OCI-LY7 (cell line): Measurements from ENCODE around the gene SPDYE1.
"Not testable (repeated sequence)": the region's sequence is repeated elsewhere in the genome, so short reads cannot be mapped to it uniquely, and the experiment has no call there.

Experiments used
- EZH2phosphoT487 ChIP-seq: fragments of 200-600 bp; sonication (generic); IDR thresholded peaks from 2 replicates; pipeline ENCODE4 v1.6.1; 2018; ENCODE audit warnings: low read depth, borderline replicate concordance, mild to moderate bottlenecking, mixed run types, antibody characterized with exemption, low read length, moderate library complexity, mixed read lengths
- TF ChIP-seq, protein P1 (sequence below): fragments of 200-600 bp; sonication (generic); conservative IDR thresholded peaks from 2 replicates; pipeline ENCODE4 v1.5.1; 2014; ENCODE audit warnings: mild to moderate bottlenecking, antibody characterized with exemption, low read length, moderate library complexity, mixed read lengths

GRCh38 chr7:43968172-43969040 lies 29.3 kb upstream of the SPDYE1 start:
- TF ChIP-seq, protein P1, sequence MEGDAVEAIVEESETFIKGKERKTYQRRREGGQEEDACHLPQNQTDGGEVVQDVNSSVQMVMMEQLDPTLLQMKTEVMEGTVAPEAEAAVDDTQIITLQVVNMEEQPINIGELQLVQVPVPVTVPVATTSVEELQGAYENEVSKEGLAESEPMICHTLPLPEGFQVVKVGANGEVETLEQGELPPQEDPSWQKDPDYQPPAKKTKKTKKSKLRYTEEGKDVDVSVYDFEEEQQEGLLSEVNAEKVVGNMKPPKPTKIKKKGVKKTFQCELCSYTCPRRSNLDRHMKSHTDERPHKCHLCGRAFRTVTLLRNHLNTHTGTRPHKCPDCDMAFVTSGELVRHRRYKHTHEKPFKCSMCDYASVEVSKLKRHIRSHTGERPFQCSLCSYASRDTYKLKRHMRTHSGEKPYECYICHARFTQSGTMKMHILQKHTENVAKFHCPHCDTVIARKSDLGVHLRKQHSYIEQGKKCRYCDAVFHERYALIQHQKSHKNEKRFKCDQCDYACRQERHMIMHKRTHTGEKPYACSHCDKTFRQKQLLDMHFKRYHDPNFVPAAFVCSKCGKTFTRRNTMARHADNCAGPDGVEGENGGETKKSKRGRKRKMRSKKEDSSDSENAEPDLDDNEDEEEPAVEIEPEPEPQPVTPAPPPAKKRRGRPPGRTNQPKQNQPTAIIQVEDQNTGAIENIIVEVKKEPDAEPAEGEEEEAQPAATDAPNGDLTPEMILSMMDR, result not testable (repeated sequence)
- TF ChIP-seq EZH2phosphoT487, result not testable (repeated sequence)
